ENCODE measurements around the gene CDT1. TPM values are rescaled to one million over a fixed set of nuclear protein-coding genes. Genes with fewer than 3 reads are reported as not detected.

The CDT1 gene
- total RNA-seq, 1 experiment from 2014 or later = 160 TPM

DNA sequence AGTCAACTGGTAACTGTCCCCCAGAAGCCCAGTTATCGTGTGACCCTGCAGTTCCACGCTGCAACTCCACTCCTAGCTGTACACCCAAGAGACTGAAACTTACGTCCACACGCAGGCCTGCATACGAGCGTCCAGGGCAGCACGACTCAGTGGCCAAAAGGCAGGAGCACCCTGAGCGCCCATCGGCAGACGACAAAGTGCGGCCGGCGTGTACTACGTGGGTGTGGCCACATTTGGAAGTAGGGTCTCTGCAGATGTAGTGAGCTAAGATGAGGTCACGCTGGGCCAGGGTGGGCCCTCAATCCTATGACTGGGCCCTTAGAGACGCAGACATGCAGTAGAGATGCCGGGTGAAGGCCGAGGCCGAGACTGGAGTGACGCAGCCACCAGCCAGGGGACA, 39.7 kb downstream of the CDT1 start:
- Histone ChIP-seq H3K4me1 (ENCODE audit: control insufficient read depth in 1 of 2, insufficient read depth in 2 of 2, low read length in 2 of 2) (no peaks in the 10 kb centered on the region), H4K20me1 (ENCODE audit: insufficient read depth) (no peaks in the 10 kb centered on the region), H3K9me2 (ENCODE audit: insufficient read depth) (no peaks in the 10 kb centered on the region), H3K4me2 (ENCODE audit: low read length) (no peak overlapping the region), H3K27ac (ENCODE audit: low read depth, low read length) (no peak overlapping the region), H3K36me3 (ENCODE audit: control insufficient read depth in 1 of 2, insufficient read depth in 2 of 2, low read length in 2 of 2) (no peaks in the 10 kb centered on the region), H3K9me3 (ENCODE audit: control insufficient read depth in 1 of 2, insufficient read depth in 1 of 2, low read depth in 1 of 2, low read length in 2 of 2) (no peaks in the 10 kb centered on the region), H3K9ac (ENCODE audit: low read length) (no peak overlapping the region), H3K79me2 (ENCODE audit: insufficient read depth, low read length) (no peaks in the 10 kb centered on the region), H3K4me3 (replicated peaks in 1 of 2; ENCODE audit: low read depth in 1 of 2, low read length in 2 of 2) (no peak overlapping the region), H3K27me3 (ENCODE audit: insufficient read depth, low read length) (no peaks in the 10 kb centered on the region), H2AFZ (ENCODE audit: low read depth, low read length, poor library complexity, severe bottlenecking) (no peak overlapping the region)
- POLR2A ChIA-PET = interaction anchor here (0.7 kb wide), 1 partner anchor 42 kb away, joined by 3 read pairs; no protein-coding TSS in a partner anchor
- TF ChIP-seq POLR2AphosphoS5 (IDR thresholded peaks at IDR 0.05; ENCODE audit: low read depth, low read length) (no peak), SP1 (IDR thresholded peaks at IDR 0.05; ENCODE audit: low read depth) (no peak), RAD21 (IDR thresholded peaks at IDR 0.05; ENCODE audit: low read depth) (no peak), EZH2phosphoT487 (IDR thresholded peaks at IDR 0.05; ENCODE audit: borderline replicate concordance) (no peak), EZH2 (IDR thresholded peaks at IDR 0.05) (no peak), ELF1 (IDR thresholded peaks at IDR 0.05; ENCODE audit: borderline replicate concordance, low read depth) (no peak), CBX3 (IDR thresholded peaks at IDR 0.05; ENCODE audit: low read depth) (no peak), SIN3A (IDR thresholded peaks at IDR 0.05; ENCODE audit: low read depth) (no peak), ZFX (IDR thresholded peaks at IDR 0.05) (no peak), YY1 (IDR thresholded peaks at IDR 0.05; ENCODE audit: extremely low read depth, insufficient replicate concordance, low read depth, low read length) (no peak), ZNF274 (IDR thresholded peaks at IDR 0.05; ENCODE audit: low read depth, low read length) (no peak), TCF7L2 (IDR thresholded peaks at IDR 0.05; ENCODE audit: borderline replicate concordance, extremely low read depth, insufficient read depth, insufficient read length) (no peak), POLR2A (IDR thresholded peaks at IDR 0.05; ENCODE audit: borderline replicate concordance, extremely low read depth, insufficient read depth, insufficient read length) (no peak), JUND (IDR thresholded peaks at IDR 0.05) (no peak), EGR1 (IDR thresholded peaks at IDR 0.05; ENCODE audit: low read depth) (no peak)
- TF ChIP-seq, protein P1, sequence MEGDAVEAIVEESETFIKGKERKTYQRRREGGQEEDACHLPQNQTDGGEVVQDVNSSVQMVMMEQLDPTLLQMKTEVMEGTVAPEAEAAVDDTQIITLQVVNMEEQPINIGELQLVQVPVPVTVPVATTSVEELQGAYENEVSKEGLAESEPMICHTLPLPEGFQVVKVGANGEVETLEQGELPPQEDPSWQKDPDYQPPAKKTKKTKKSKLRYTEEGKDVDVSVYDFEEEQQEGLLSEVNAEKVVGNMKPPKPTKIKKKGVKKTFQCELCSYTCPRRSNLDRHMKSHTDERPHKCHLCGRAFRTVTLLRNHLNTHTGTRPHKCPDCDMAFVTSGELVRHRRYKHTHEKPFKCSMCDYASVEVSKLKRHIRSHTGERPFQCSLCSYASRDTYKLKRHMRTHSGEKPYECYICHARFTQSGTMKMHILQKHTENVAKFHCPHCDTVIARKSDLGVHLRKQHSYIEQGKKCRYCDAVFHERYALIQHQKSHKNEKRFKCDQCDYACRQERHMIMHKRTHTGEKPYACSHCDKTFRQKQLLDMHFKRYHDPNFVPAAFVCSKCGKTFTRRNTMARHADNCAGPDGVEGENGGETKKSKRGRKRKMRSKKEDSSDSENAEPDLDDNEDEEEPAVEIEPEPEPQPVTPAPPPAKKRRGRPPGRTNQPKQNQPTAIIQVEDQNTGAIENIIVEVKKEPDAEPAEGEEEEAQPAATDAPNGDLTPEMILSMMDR (IDR thresholded peaks at IDR 0.05 in 2 of 3, conservative IDR thresholded peaks at IDR 0.05 in 1 of 3; ENCODE audit: borderline replicate concordance in 1 of 3, insufficient read depth in 1 of 3, low read depth in 2 of 3, low read length in 2 of 3) = no peak
- TF ChIP-seq, protein P2, sequence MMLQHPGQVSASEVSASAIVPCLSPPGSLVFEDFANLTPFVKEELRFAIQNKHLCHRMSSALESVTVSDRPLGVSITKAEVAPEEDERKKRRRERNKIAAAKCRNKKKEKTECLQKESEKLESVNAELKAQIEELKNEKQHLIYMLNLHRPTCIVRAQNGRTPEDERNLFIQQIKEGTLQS (IDR thresholded peaks at IDR 0.05) = no peak
- TF ChIP-seq, protein P3, sequence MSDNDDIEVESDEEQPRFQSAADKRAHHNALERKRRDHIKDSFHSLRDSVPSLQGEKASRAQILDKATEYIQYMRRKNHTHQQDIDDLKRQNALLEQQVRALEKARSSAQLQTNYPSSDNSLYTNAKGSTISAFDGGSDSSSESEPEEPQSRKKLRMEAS (IDR thresholded peaks at IDR 0.05) = no peak
- no TSS peak for BruUV-seq (replicated peaks)
- ATAC-seq (no peak), DNase-seq (ENCODE audit: low read depth, low spot score) (no peak)
- CTCF ChIA-PET = interaction anchor here (1.9 kb wide), 1 partner anchor 15 kb away, joined by 4 read pairs; no protein-coding TSS in a partner anchor
- intact Hi-C loops (cut with micrococcal nuclease) = no loop called here
- RAD21 ChIA-PET (ENCODE audit: low non-redundant PET in 1 of 2, low total read pairs in 2 of 2, uncharacterized antibody in 2 of 2, unreplicated experiment in 2 of 2) = no interaction called here
